Gastroesophageal sphincter (tissue), 3 donors: ENCODE measurements around the gene FAM120A.

ENCODE experiments used
- EP300 ChIP-seq: sonication (generic); formaldehyde crosslinking; IDR thresholded peaks from one replicate; pipeline ENCODE4 v1.6.1; 2017; ENCODE audit warnings: antibody characterized with exemption, mild to moderate bottlenecking
- POLR2A ChIP-seq, 2 donors: fragments of 450-650 bp; IDR thresholded peaks; one replicate each; pipeline ENCODE4 v1.6.1; 2017; ENCODE audit warnings: antibody characterized with exemption in 2 of 2, mild to moderate bottlenecking in 2 of 2, moderate library complexity in 1 of 2
- TF ChIP-seq, protein P1 (sequence below), 4 experiments: fragments of 200-600 bp in 2 of 4; fragments of 450-650 bp in 2 of 4; sonication (generic) in 1 of 4; IDR thresholded peaks; one replicate each; pipeline ENCODE4 v1.5.1; 2017 to 2019; ENCODE audit warnings: antibody characterized with exemption in 4 of 4, mild to moderate bottlenecking in 2 of 4, moderate library complexity in 2 of 4

DNA sequence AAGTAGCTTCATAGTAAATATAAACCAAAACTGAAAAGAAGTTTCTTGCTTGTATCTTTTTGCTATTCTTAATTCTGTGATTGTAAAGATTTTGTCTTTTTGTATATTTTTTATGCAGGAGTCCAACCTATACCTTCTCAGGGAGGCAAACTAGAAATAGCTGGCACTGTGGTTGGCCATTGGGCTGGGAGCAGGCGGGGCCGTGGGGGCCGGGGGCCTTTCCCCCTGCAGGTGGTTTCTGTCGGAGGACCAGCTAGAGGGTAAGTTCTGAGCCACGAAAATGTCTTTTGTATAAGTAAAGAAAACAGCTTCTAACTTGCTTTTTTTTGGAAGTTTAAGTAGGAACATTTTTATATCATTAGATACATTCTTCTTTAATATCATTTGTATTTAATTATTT lies 109.5 kb downstream of the FAM120A start:
- TF ChIP-seq, protein P1, sequence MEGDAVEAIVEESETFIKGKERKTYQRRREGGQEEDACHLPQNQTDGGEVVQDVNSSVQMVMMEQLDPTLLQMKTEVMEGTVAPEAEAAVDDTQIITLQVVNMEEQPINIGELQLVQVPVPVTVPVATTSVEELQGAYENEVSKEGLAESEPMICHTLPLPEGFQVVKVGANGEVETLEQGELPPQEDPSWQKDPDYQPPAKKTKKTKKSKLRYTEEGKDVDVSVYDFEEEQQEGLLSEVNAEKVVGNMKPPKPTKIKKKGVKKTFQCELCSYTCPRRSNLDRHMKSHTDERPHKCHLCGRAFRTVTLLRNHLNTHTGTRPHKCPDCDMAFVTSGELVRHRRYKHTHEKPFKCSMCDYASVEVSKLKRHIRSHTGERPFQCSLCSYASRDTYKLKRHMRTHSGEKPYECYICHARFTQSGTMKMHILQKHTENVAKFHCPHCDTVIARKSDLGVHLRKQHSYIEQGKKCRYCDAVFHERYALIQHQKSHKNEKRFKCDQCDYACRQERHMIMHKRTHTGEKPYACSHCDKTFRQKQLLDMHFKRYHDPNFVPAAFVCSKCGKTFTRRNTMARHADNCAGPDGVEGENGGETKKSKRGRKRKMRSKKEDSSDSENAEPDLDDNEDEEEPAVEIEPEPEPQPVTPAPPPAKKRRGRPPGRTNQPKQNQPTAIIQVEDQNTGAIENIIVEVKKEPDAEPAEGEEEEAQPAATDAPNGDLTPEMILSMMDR (IDR thresholded peaks at IDR 0.05), result no peak
- TF ChIP-seq POLR2A (IDR thresholded peaks at IDR 0.05) (no peak), EP300 (no peak)
